Endothelial cell of umbilical vein (primary cell): ENCODE results near the gene TBC1D5. TPM values are rescaled to one million over a fixed set of nuclear protein-coding genes. Genes with fewer than 3 reads are reported as not detected.

Source experiments
- BruUV-seq: library from RNA; stranded (reverse); fragments of 400-500 nt; replicated peaks from 2 replicates; lab custom pipeline; 2021; lab: Mats Ljungman, UMichigan
- CTCF ChIA-PET: fragments of 300-600, 350-600 bp; sonication (Branson Sonifier 250); formaldehyde crosslinking; loops from one replicate; lab custom pipeline; 2021; ENCODE audit warnings: antibody characterized with exemption, inconsistent platforms; lab: Charles Lee
- POLR2A ChIA-PET: fragments of 300-600, 350-600 bp; sonication (Branson Sonifier 250); formaldehyde crosslinking; loops from one replicate; lab custom pipeline; 2021; ENCODE audit warnings: antibody characterized with exemption, inconsistent platforms; lab: Charles Lee
- DNase-seq: peaks from one replicate; pipeline ENCODE4 v3.0.0-alpha.2; 2011; ENCODE audit warnings: low read depth, low spot score
- FAIRE-seq: peaks from 2 replicates; lab custom pipeline; 2011; peaks lifted over from hg19 to GRCh38; lab: Jason Lieb, UNC
- H2AFZ ChIP-seq: 2 replicates; pipeline ENCODE4 v1.6.0; 2012; ENCODE audit warnings: low read depth, low read length, control low read depth, inconsistent platforms
- H3K27ac ChIP-seq: 2 replicates; pipeline ENCODE4 v1.5.1; 2011; ENCODE audit warnings: low read depth, mild to moderate bottlenecking, control low read depth, low read length, moderate library complexity; ENCODE audit not compliant: insufficient read depth
- H3K27me3 ChIP-seq, 2 experiments: 2 replicates each; pipeline versions ENCODE4 v1.6.0 to v1.6.1; 2011; ENCODE audit warnings: low read length in 2 of 2, mixed read lengths in 1 of 2; ENCODE audit not compliant: control insufficient read depth in 2 of 2, insufficient read depth in 2 of 2
- H3K36me3 ChIP-seq, 2 experiments: 2 replicates in 1 of 2; 3 replicates in 1 of 2; pipeline ENCODE4 v1.5.1; 2011; ENCODE audit warnings: low read length in 2 of 2, mild to moderate bottlenecking in 1 of 2, moderate library complexity in 1 of 2; ENCODE audit not compliant: control insufficient read depth in 2 of 2, insufficient read depth in 2 of 2; ENCODE audit errors: extremely low read depth in 1 of 2
- H3K4me1 ChIP-seq: 3 replicates; pipeline ENCODE4 v1.5.1; 2011; ENCODE audit warnings: mild to moderate bottlenecking, low read length; ENCODE audit not compliant: control insufficient read depth, insufficient read depth; ENCODE audit errors: extremely low read depth
- H3K4me2 ChIP-seq: 2 replicates; pipeline ENCODE4 v1.6.1; 2011; ENCODE audit warnings: low read length, control low read depth, mixed read lengths; ENCODE audit not compliant: insufficient read depth
- H3K4me3 ChIP-seq, 3 experiments: fragments of 200-600 bp in 1 of 3; sonication (generic), shearing (Covaris generic) in 1 of 3; replicated peaks in 1 of 3; 2 replicates each; pipeline ENCODE4 v1.5.1; 2011 to 2016; ENCODE audit warnings: control low read depth in 3 of 3, low read length in 3 of 3, mild to moderate bottlenecking in 2 of 3, inconsistent platforms in 1 of 3, low read depth in 1 of 3, moderate library complexity in 1 of 3; ENCODE audit not compliant: insufficient read depth in 1 of 3
- H3K79me2 ChIP-seq: 2 replicates; pipeline ENCODE4 v1.6.0; 2012; ENCODE audit warnings: low read length, inconsistent platforms; ENCODE audit not compliant: control insufficient read depth, insufficient read depth
- H3K9ac ChIP-seq: replicated peaks from 2 replicates; pipeline ENCODE3; 2011; ENCODE audit warnings: low read length, control low read depth; ENCODE audit not compliant: insufficient read depth; ENCODE audit errors: extremely low read depth
- H3K9me1 ChIP-seq: replicated peaks from 3 replicates; pipeline ENCODE4 v1.6.0; 2011; ENCODE audit warnings: mild to moderate bottlenecking, low read length; ENCODE audit not compliant: control insufficient read depth, insufficient read depth; ENCODE audit errors: extremely low read depth
- H3K9me3 ChIP-seq: replicated peaks from 2 replicates; pipeline ENCODE4 v1.5.1; 2012; ENCODE audit warnings: low read length, inconsistent platforms; ENCODE audit not compliant: control insufficient read depth, insufficient read depth
- H4K20me1 ChIP-seq: replicated peaks from 2 replicates; pipeline ENCODE3; 2011; ENCODE audit warnings: mild to moderate bottlenecking, low read length; ENCODE audit not compliant: control insufficient read depth, insufficient read depth; ENCODE audit errors: extremely low read depth
- CTCF ChIP-seq, 2 donors: IDR thresholded peaks; 1 replicate in 1 of 2; 2 replicates in 1 of 2; pipeline ENCODE4 v1.5.1; 2011; ENCODE audit warnings: low read length in 2 of 2, mild to moderate bottlenecking in 2 of 2, moderate library complexity in 2 of 2, control low read depth in 1 of 2, inconsistent platforms in 1 of 2, low read depth in 1 of 2; ENCODE audit not compliant: insufficient read depth in 1 of 2; ENCODE audit errors: extremely low read depth in 1 of 2
- EZH2 ChIP-seq: IDR thresholded peaks from 2 replicates; pipeline ENCODE4 v1.6.1; 2012; ENCODE audit warnings: borderline replicate concordance, low read depth, mild to moderate bottlenecking, moderate library complexity, low read length, inconsistent platforms; ENCODE audit not compliant: severe bottlenecking
- FOS ChIP-seq: IDR thresholded peaks from 2 replicates; pipeline ENCODE4 v1.6.1; 2011; ENCODE audit warnings: mild to moderate bottlenecking, low read length, moderate library complexity, borderline replicate concordance; ENCODE audit not compliant: insufficient read depth
- GATA2 ChIP-seq: IDR thresholded peaks from 2 replicates; pipeline ENCODE4 v1.7.0; 2011; ENCODE audit warnings: low read depth, mild to moderate bottlenecking, moderate library complexity, mixed read lengths, low read length; ENCODE audit not compliant: insufficient read length, insufficient read depth
- JUN ChIP-seq: IDR thresholded peaks from 2 replicates; pipeline ENCODE4 v1.6.1; 2011; ENCODE audit warnings: borderline replicate concordance, low read depth; ENCODE audit not compliant: insufficient read length, insufficient read depth
- MYC ChIP-seq: IDR thresholded peaks from one replicate; pipeline ENCODE4 v1.6.1; 2011; ENCODE audit warnings: mild to moderate bottlenecking, low read depth, low read length
- POLR2A ChIP-seq: IDR thresholded peaks from 2 replicates; pipeline ENCODE4 v1.6.1; 2012; ENCODE audit warnings: low read depth, mild to moderate bottlenecking, control low read depth, low read length
- POLR2AphosphoS5 ChIP-seq: IDR thresholded peaks from 2 replicates; pipeline ENCODE4 v1.6.1; 2012; ENCODE audit warnings: low read depth, mild to moderate bottlenecking, control low read depth, low read length, moderate library complexity; ENCODE audit not compliant: insufficient read depth
- dilution Hi-C: fragments of 300-500 bp; cut with MboI; formaldehyde crosslinking; loops from one replicate; pipeline ENCODE4 v1.15.0; 2019; ENCODE audit warnings: low sequenced_read_pairs; ENCODE audit not compliant: extremely low pct_ligation_motif_present
- intact Hi-C: fragments of 100-400 bp; cut with micrococcal nuclease; formaldehyde crosslinking; loops from one replicate; pipeline ENCODE4 v1.10.0; 2022
- polyA plus RNA-seq, 4 experiments: library from polyadenylated mRNA; depleted of rRNA in 3 of 4; stranded (reverse) in 3 of 4; unstranded in 1 of 4; fragments of >200 nt; gene quantifications; 2 replicates each; pipeline versions ENCODE4 v1.2.1 to v1.2.3, GENCODE V29; 2011 to 2012; ENCODE audit warnings: missing spikeins in 1 of 4
- total RNA-seq: library from RNA; stranded (reverse); gene quantifications from 2 replicates; pipeline ENCODE4 v1.2.3, GENCODE V29; 2021
- TF ChIP-seq, protein P1 (sequence below): IDR thresholded peaks from 2 replicates; pipeline ENCODE4 v1.6.1; 2011; ENCODE audit not compliant: insufficient read depth, insufficient read length

TBC1D5 gene
- total and polyA plus RNA-seq, 2 donors (not counting 3 experiments of a cell fraction or from before 2014, with no cell fraction given), result 17.5 to 44.7 TPM

- H3K27me3 ChIP-seq, result no peaks in the 10 kb centered on the region
- no peak overlapping the region for H3K9ac ChIP-seq
- H3K27ac ChIP-seq, result no peak overlapping the region
- ChIA-PET POLR2A (no interaction called here), CTCF (no interaction called here)
- dilution Hi-C loops, result no loop called here
- no peaks in the 10 kb centered on the region for H3K4me1 ChIP-seq
- H3K9me1 ChIP-seq, result no peaks in the 10 kb centered on the region
- H3K79me2 ChIP-seq, result peaks cover 3% of the 10 kb centered on the region
- no peak for DNase-seq
- peak; percentile 46 for FAIRE-seq
- no peak overlapping the region for H2AFZ ChIP-seq
- no peak overlapping the region for H3K4me3 ChIP-seq
- intact Hi-C loops, result no loop called here
- BruUV-seq, result no TSS peak
- no peaks in the 10 kb centered on the region for H3K9me3 ChIP-seq
- no peak overlapping the region for H3K4me2 ChIP-seq
- H4K20me1 ChIP-seq, result no peaks in the 10 kb centered on the region
- TF ChIP-seq GATA2 (no peak), POLR2AphosphoS5 (no peak), EZH2 (no peak), MYC (no peak), FOS (no peak), CTCF (IDR thresholded peaks at IDR 0.05; ENCODE audit: extremely low read depth in 1 of 2, insufficient read depth in 1 of 2, low read depth in 1 of 2, low read length in 2 of 2) (no peak), POLR2A (no peak), JUN (no peak)
- TF ChIP-seq, protein P1, sequence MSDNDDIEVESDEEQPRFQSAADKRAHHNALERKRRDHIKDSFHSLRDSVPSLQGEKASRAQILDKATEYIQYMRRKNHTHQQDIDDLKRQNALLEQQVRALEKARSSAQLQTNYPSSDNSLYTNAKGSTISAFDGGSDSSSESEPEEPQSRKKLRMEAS, result no peak
- peaks cover 0 to 3% of the 10 kb centered on the region in 2 experiments for H3K36me3 ChIP-seq
These were observed 28.0 kb downstream of the TBC1D5 start for GRCh38 chr3:17714473-17714872.
